Endothelial cell of umbilical vein (primary cell): ENCODE data around the gene SIN3B. TPM values are rescaled to one million over a fixed set of nuclear protein-coding genes. Genes with fewer than 3 reads are reported as not detected.

Experiments used
- BruUV-seq: library from RNA; stranded (reverse); fragments of 400-500 nt; replicated peaks from 2 replicates; lab custom pipeline; 2021; lab: Mats Ljungman, UMichigan
- CTCF ChIA-PET: fragments of 300-600, 350-600 bp; sonication (Branson Sonifier 250); formaldehyde crosslinking; loops from one replicate; lab custom pipeline; 2021; ENCODE audit warnings: antibody characterized with exemption, inconsistent platforms; lab: Charles Lee
- POLR2A ChIA-PET: fragments of 300-600, 350-600 bp; sonication (Branson Sonifier 250); formaldehyde crosslinking; loops from one replicate; lab custom pipeline; 2021; ENCODE audit warnings: antibody characterized with exemption, inconsistent platforms; lab: Charles Lee
- DNase-seq: peaks from one replicate; pipeline ENCODE4 v3.0.0-alpha.2; 2011; ENCODE audit warnings: low read depth, low spot score
- FAIRE-seq: peaks from 2 replicates; lab custom pipeline; 2011; peaks lifted over from hg19 to GRCh38; lab: Jason Lieb, UNC
- H2AFZ ChIP-seq: 2 replicates; pipeline ENCODE4 v1.6.0; 2012; ENCODE audit warnings: low read depth, low read length, control low read depth, inconsistent platforms
- H3K27ac ChIP-seq: 2 replicates; pipeline ENCODE4 v1.5.1; 2011; ENCODE audit warnings: low read depth, mild to moderate bottlenecking, control low read depth, low read length, moderate library complexity; ENCODE audit not compliant: insufficient read depth
- H3K27me3 ChIP-seq, 2 experiments: 2 replicates each; pipeline versions ENCODE4 v1.6.0 to v1.6.1; 2011; ENCODE audit warnings: low read length in 2 of 2, mixed read lengths in 1 of 2; ENCODE audit not compliant: control insufficient read depth in 2 of 2, insufficient read depth in 2 of 2
- H3K36me3 ChIP-seq, 2 experiments: 2 replicates in 1 of 2; 3 replicates in 1 of 2; pipeline ENCODE4 v1.5.1; 2011; ENCODE audit warnings: low read length in 2 of 2, mild to moderate bottlenecking in 1 of 2, moderate library complexity in 1 of 2; ENCODE audit not compliant: control insufficient read depth in 2 of 2, insufficient read depth in 2 of 2; ENCODE audit errors: extremely low read depth in 1 of 2
- H3K4me1 ChIP-seq: 3 replicates; pipeline ENCODE4 v1.5.1; 2011; ENCODE audit warnings: mild to moderate bottlenecking, low read length; ENCODE audit not compliant: control insufficient read depth, insufficient read depth; ENCODE audit errors: extremely low read depth
- H3K4me2 ChIP-seq: 2 replicates; pipeline ENCODE4 v1.6.1; 2011; ENCODE audit warnings: low read length, control low read depth, mixed read lengths; ENCODE audit not compliant: insufficient read depth
- H3K4me3 ChIP-seq, 3 experiments: fragments of 200-600 bp in 1 of 3; sonication (generic), shearing (Covaris generic) in 1 of 3; replicated peaks in 1 of 3; 2 replicates each; pipeline ENCODE4 v1.5.1; 2011 to 2016; ENCODE audit warnings: control low read depth in 3 of 3, low read length in 3 of 3, mild to moderate bottlenecking in 2 of 3, inconsistent platforms in 1 of 3, low read depth in 1 of 3, moderate library complexity in 1 of 3; ENCODE audit not compliant: insufficient read depth in 1 of 3
- H3K79me2 ChIP-seq: 2 replicates; pipeline ENCODE4 v1.6.0; 2012; ENCODE audit warnings: low read length, inconsistent platforms; ENCODE audit not compliant: control insufficient read depth, insufficient read depth
- H3K9ac ChIP-seq: replicated peaks from 2 replicates; pipeline ENCODE3; 2011; ENCODE audit warnings: low read length, control low read depth; ENCODE audit not compliant: insufficient read depth; ENCODE audit errors: extremely low read depth
- H3K9me1 ChIP-seq: replicated peaks from 3 replicates; pipeline ENCODE4 v1.6.0; 2011; ENCODE audit warnings: mild to moderate bottlenecking, low read length; ENCODE audit not compliant: control insufficient read depth, insufficient read depth; ENCODE audit errors: extremely low read depth
- H3K9me3 ChIP-seq: replicated peaks from 2 replicates; pipeline ENCODE4 v1.5.1; 2012; ENCODE audit warnings: low read length, inconsistent platforms; ENCODE audit not compliant: control insufficient read depth, insufficient read depth
- H4K20me1 ChIP-seq: replicated peaks from 2 replicates; pipeline ENCODE3; 2011; ENCODE audit warnings: mild to moderate bottlenecking, low read length; ENCODE audit not compliant: control insufficient read depth, insufficient read depth; ENCODE audit errors: extremely low read depth
- CTCF ChIP-seq, 2 donors: IDR thresholded peaks; 1 replicate in 1 of 2; 2 replicates in 1 of 2; pipeline ENCODE4 v1.5.1; 2011; ENCODE audit warnings: low read length in 2 of 2, mild to moderate bottlenecking in 2 of 2, moderate library complexity in 2 of 2, control low read depth in 1 of 2, inconsistent platforms in 1 of 2, low read depth in 1 of 2; ENCODE audit not compliant: insufficient read depth in 1 of 2; ENCODE audit errors: extremely low read depth in 1 of 2
- EZH2 ChIP-seq: IDR thresholded peaks from 2 replicates; pipeline ENCODE4 v1.6.1; 2012; ENCODE audit warnings: borderline replicate concordance, low read depth, mild to moderate bottlenecking, moderate library complexity, low read length, inconsistent platforms; ENCODE audit not compliant: severe bottlenecking
- FOS ChIP-seq: IDR thresholded peaks from 2 replicates; pipeline ENCODE4 v1.6.1; 2011; ENCODE audit warnings: mild to moderate bottlenecking, low read length, moderate library complexity, borderline replicate concordance; ENCODE audit not compliant: insufficient read depth
- GATA2 ChIP-seq: IDR thresholded peaks from 2 replicates; pipeline ENCODE4 v1.7.0; 2011; ENCODE audit warnings: low read depth, mild to moderate bottlenecking, moderate library complexity, mixed read lengths, low read length; ENCODE audit not compliant: insufficient read length, insufficient read depth
- JUN ChIP-seq: IDR thresholded peaks from 2 replicates; pipeline ENCODE4 v1.6.1; 2011; ENCODE audit warnings: borderline replicate concordance, low read depth; ENCODE audit not compliant: insufficient read length, insufficient read depth
- MAX ChIP-seq: IDR thresholded peaks from 2 replicates; pipeline ENCODE4 v1.6.1; 2011; ENCODE audit not compliant: insufficient read depth, insufficient read length
- MYC ChIP-seq: IDR thresholded peaks from one replicate; pipeline ENCODE4 v1.6.1; 2011; ENCODE audit warnings: mild to moderate bottlenecking, low read depth, low read length
- POLR2A ChIP-seq: IDR thresholded peaks from 2 replicates; pipeline ENCODE4 v1.6.1; 2012; ENCODE audit warnings: low read depth, mild to moderate bottlenecking, control low read depth, low read length
- POLR2AphosphoS5 ChIP-seq: IDR thresholded peaks from 2 replicates; pipeline ENCODE4 v1.6.1; 2012; ENCODE audit warnings: low read depth, mild to moderate bottlenecking, control low read depth, low read length, moderate library complexity; ENCODE audit not compliant: insufficient read depth
- dilution Hi-C: fragments of 300-500 bp; cut with MboI; formaldehyde crosslinking; loops from one replicate; pipeline ENCODE4 v1.15.0; 2019; ENCODE audit warnings: low sequenced_read_pairs; ENCODE audit not compliant: extremely low pct_ligation_motif_present
- intact Hi-C: fragments of 100-400 bp; cut with micrococcal nuclease; formaldehyde crosslinking; loops from one replicate; pipeline ENCODE4 v1.10.0; 2022
- polyA plus RNA-seq, 4 experiments: library from polyadenylated mRNA; depleted of rRNA in 3 of 4; stranded (reverse) in 3 of 4; unstranded in 1 of 4; fragments of >200 nt; gene quantifications; 2 replicates each; pipeline versions ENCODE4 v1.2.1 to v1.2.3, GENCODE V29; 2011 to 2012; ENCODE audit warnings: missing spikeins in 1 of 4
- total RNA-seq: library from RNA; stranded (reverse); gene quantifications from 2 replicates; pipeline ENCODE4 v1.2.3, GENCODE V29; 2021

Gene SIN3B
- total and polyA plus RNA-seq, 2 donors (not counting 3 experiments of a cell fraction or from before 2014, with no cell fraction given): 46.2 to 75.0 TPM

- Histone ChIP-seq H3K4me1 (peaks cover 13% of the 10 kb centered on the region), H3K9me3 (no peaks in the 10 kb centered on the region), H3K4me3 (no peak overlapping the region), H3K27ac (no peak overlapping the region), H3K9me1 (no peaks in the 10 kb centered on the region), H4K20me1 (no peaks in the 10 kb centered on the region), H3K27me3 (no peaks in the 10 kb centered on the region), H3K4me2 (no peak overlapping the region), H2AFZ (no peak overlapping the region), H3K9ac (no peak overlapping the region), H3K79me2 (peaks cover 27% of the 10 kb centered on the region), H3K36me3 (peaks cover 19 to 37% of the 10 kb centered on the region in 2 experiments)
- intact Hi-C loops: loop anchor here (1.0 kb wide), 1 partner anchor 11 kb away; the partner anchor contains the start of gene F2RL3
- DNase-seq (no peak), FAIRE-seq (no peak)
- CTCF ChIA-PET: no interaction called here
- TF ChIP-seq POLR2AphosphoS5 (no peak), MAX (no peak), JUN (no peak), FOS (no peak), CTCF (IDR thresholded peaks at IDR 0.05; ENCODE audit: extremely low read depth in 1 of 2, insufficient read depth in 1 of 2, low read depth in 1 of 2, low read length in 2 of 2) (no peak), EZH2 (no peak), GATA2 (no peak), POLR2A (no peak), MYC (no peak)
- dilution Hi-C loops: no loop called here
- POLR2A ChIA-PET: no interaction called here
- BruUV-seq: no TSS peak
These were observed 48.4 kb downstream of the SIN3B start for GRCh38 chr19:16877581-16877980.
